ENCODE measurements around the gene TMX2. TPM values are rescaled to one million over a fixed set of nuclear protein-coding genes. Genes with fewer than 3 reads are reported as not detected.

TMX2 gene
- total and polyA plus RNA-seq, 9 of the 15 experiments (the other 6 are each of a cell fraction or from before 2014, with no cell fraction given) = 176 to 433 (median 227) TPM

DNA sequence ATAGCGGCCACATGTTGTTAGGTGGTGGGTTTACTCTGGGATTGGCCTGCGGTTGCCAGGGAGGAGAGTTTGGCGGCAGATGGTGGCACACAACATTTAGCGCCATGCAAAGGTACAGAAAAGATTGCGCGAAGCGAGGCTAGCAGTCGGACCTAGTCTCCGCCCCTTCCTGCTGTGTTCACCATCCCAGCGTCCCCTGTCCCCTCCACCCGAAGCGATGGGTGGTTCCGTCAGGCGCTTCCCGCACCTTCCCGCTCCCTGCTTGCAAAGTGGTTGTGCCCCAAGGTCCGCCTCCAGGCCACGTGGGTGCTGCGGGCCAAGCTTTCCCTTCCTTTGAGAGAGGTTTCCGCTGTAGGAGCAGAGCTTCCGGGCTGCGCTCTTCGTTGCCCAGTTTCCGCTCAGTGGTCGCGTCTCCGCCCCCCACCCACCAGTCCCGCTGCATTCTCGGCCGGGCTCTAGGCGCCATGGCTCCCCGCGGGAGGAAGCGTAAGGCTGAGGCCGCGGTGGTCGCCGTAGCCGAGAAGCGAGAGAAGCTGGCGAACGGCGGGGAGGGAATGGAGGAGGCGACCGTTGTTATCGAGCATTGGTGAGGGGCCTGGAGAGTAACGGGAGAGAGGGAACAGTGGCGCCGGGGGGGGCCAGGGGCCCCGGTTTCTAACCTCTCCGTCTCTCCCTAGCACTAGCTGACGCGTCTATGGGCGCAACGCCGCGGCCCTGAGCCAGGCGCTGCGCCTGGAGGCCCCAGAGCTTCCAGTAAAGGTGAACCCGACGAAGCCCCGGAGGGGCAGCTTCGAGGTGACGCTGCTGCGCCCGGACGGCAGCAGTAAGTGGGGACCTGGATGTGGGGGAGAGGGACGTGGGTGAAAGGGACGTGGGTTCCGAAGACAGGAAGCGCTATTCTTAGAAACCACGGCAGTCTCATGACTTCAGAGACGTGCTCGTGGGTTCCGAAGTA is 29.0 kb downstream of the TMX2 start, which contains the start of gene SELENOH (continued):
- peak in 1 of 2 experiments; percentile 71; a peak in 2 of 4 replicates for TF ChIP-seq ETV6 (IDR thresholded peaks at IDR 0.05; ENCODE audit: borderline replicate concordance in 1 of 2, low read depth in 2 of 2, low read length in 1 of 2)
- TF ChIP-seq ETV6 (CRISPR knock-in tag; IDR thresholded peaks at IDR 0.05; ENCODE audit: borderline replicate concordance) = peak; percentile 2; the same call in 1 of the 2 replicates
- TF ChIP-seq MCM7 (IDR thresholded peaks at IDR 0.05) = no peak
- peak; percentile 74 for TF ChIP-seq NFIC (IDR thresholded peaks at IDR 0.05)
- no peak for TF ChIP-seq XRCC3 (IDR thresholded peaks at IDR 0.05)
- no peak for TF ChIP-seq ZNF785 (CRISPR knock-in tag; IDR thresholded peaks at IDR 0.05)
- 0 out of 2 replicates have a peak, but pooled peaks have one; percentile 68 for TF ChIP-seq TARDBP (IDR thresholded peaks at IDR 0.05)
- peak; percentile 65; the same call in 1 of the 2 replicates for TF ChIP-seq ZBTB1 (CRISPR knock-in tag; IDR thresholded peaks at IDR 0.05; ENCODE audit: borderline replicate concordance, low read depth)
- TF ChIP-seq, protein P1, sequence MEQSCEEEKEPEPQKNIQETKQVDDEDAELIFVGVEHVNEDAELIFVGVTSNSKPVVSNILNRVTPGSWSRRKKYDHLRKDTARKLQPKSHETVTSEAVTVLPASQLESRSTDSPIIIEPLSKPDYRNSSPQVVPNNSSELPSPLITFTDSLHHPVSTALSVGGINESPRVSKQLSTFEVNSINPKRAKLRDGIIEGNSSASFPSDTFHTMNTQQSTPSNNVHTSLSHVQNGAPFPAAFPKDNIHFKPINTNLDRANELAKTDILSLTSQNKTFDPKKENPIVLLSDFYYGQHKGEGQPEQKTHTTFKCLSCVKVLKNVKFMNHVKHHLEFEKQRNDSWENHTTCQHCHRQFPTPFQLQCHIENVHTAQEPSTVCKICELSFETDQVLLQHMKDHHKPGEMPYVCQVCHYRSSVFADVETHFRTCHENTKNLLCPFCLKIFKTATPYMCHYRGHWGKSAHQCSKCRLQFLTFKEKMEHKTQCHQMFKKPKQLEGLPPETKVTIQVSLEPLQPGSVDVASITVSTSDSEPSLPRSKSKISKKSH (CRISPR knock-in tag; IDR thresholded peaks at IDR 0.05) = no peak
- TF ChIP-seq, protein P2, sequence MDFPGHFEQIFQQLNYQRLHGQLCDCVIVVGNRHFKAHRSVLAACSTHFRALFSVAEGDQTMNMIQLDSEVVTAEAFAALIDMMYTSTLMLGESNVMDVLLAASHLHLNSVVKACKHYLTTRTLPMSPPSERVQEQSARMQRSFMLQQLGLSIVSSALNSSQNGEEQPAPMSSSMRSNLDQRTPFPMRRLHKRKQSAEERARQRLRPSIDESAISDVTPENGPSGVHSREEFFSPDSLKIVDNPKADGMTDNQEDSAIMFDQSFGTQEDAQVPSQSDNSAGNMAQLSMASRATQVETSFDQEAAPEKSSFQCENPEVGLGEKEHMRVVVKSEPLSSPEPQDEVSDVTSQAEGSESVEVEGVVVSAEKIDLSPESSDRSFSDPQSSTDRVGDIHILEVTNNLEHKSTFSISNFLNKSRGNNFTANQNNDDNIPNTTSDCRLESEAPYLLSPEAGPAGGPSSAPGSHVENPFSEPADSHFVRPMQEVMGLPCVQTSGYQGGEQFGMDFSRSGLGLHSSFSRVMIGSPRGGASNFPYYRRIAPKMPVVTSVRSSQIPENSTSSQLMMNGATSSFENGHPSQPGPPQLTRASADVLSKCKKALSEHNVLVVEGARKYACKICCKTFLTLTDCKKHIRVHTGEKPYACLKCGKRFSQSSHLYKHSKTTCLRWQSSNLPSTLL (IDR thresholded peaks at IDR 0.05) = no peak
- no peak for TF ChIP-seq STAG1 (CRISPR knock-in tag; IDR thresholded peaks at IDR 0.05; ENCODE audit: borderline replicate concordance)
- TF ChIP-seq CBFB (CRISPR knock-in tag; IDR thresholded peaks at IDR 0.05) = peak; percentile 92; the same call in 1 of the 2 replicates
- peak; percentile 64; the same call in 1 of the 2 replicates for TF ChIP-seq ZNF436 (CRISPR knock-in tag; IDR thresholded peaks at IDR 0.05)
- TF ChIP-seq, protein P3, sequence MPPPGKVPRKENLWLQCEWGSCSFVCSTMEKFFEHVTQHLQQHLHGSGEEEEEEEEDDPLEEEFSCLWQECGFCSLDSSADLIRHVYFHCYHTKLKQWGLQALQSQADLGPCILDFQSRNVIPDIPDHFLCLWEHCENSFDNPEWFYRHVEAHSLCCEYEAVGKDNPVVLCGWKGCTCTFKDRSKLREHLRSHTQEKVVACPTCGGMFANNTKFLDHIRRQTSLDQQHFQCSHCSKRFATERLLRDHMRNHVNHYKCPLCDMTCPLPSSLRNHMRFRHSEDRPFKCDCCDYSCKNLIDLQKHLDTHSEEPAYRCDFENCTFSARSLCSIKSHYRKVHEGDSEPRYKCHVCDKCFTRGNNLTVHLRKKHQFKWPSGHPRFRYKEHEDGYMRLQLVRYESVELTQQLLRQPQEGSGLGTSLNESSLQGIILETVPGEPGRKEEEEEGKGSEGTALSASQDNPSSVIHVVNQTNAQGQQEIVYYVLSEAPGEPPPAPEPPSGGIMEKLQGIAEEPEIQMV (tag; conservative IDR thresholded peaks at IDR 0.05; ENCODE audit: low read depth) = peak; percentile 90
- no peak for TF ChIP-seq RBM34 (IDR thresholded peaks at IDR 0.05; ENCODE audit: borderline replicate concordance, insufficient read depth, low read length)
- TF ChIP-seq SMARCA4 (IDR thresholded peaks at IDR 0.05) = no peak
- TF ChIP-seq TRIM28 (IDR thresholded peaks at IDR 0.05) = peak; percentile 91
- peak; percentile 46; the same call in 1 of the 2 replicates for TF ChIP-seq NFE2 (IDR thresholded peaks at IDR 0.05; ENCODE audit: low read depth)
- 0 out of 2 replicates have a peak, but pooled peaks have one; percentile 51 for TF ChIP-seq ZNF197 (CRISPR knock-in tag; IDR thresholded peaks at IDR 0.05; ENCODE audit: low read depth)
- TF ChIP-seq, protein P4, sequence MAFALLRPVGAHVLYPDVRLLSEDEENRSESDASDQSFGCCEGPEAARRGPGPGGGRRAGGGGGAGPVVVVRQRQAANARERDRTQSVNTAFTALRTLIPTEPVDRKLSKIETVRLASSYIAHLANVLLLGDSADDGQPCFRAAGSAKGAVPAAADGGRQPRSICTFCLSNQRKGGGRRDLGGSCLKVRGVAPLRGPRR (CRISPR knock-in tag; IDR thresholded peaks at IDR 0.05) = no peak; the same call in 1 of the 2 replicates
- peak; percentile 92 for TF ChIP-seq POLR2AphosphoS5 (IDR thresholded peaks at IDR 0.05; ENCODE audit: control insufficient read depth, insufficient read depth, low read depth, low read length)
- peak; percentile 83 for TF ChIP-seq L3MBTL2 (IDR thresholded peaks at IDR 0.05)
- no peak for TF ChIP-seq DDX20 (tag; IDR thresholded peaks at IDR 0.05; ENCODE audit: low read depth)
- peak; percentile 86 for TF ChIP-seq TCF7L2 (IDR thresholded peaks at IDR 0.05; ENCODE audit: low read depth, low read length)
